ENCODE results near the gene GRIK4.

DNA sequence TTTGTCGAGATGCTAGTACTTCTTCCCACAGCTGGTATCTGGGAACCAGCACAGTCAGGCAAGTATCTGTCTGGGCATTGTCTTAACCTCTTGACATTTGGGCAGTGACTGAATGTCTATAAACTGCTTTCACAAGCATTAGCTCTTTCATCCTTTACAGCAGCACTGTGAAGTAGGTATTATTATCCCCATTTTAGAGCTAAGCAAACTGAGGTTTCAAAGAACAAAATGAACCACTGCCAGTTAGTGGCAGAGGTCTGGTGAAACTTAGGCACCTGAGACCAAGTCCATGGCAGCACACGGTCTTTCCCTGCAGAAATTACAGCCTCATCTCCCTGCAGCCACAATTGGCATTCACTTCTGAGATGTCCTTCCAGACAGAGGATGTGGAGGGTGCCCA, 401.4 kb downstream of the GRIK4 start:
- no peak for TF ChIP-seq EZH2 (IDR thresholded peaks at IDR 0.05; ENCODE audit: low read depth)
- TF ChIP-seq, protein P1, sequence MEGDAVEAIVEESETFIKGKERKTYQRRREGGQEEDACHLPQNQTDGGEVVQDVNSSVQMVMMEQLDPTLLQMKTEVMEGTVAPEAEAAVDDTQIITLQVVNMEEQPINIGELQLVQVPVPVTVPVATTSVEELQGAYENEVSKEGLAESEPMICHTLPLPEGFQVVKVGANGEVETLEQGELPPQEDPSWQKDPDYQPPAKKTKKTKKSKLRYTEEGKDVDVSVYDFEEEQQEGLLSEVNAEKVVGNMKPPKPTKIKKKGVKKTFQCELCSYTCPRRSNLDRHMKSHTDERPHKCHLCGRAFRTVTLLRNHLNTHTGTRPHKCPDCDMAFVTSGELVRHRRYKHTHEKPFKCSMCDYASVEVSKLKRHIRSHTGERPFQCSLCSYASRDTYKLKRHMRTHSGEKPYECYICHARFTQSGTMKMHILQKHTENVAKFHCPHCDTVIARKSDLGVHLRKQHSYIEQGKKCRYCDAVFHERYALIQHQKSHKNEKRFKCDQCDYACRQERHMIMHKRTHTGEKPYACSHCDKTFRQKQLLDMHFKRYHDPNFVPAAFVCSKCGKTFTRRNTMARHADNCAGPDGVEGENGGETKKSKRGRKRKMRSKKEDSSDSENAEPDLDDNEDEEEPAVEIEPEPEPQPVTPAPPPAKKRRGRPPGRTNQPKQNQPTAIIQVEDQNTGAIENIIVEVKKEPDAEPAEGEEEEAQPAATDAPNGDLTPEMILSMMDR (conservative IDR thresholded peaks at IDR 0.05): no peak
